Left lung (tissue), 8 donors: ENCODE data around the gene CTSH. TPM values are rescaled to one million over a fixed set of nuclear protein-coding genes. Genes with fewer than 3 reads are reported as not detected.

Source experiments
- polyA plus RNA-seq, 6 donors: library from polyadenylated mRNA; unstranded; fragments of 120-200 nt; gene quantifications; one replicate each; pipeline ENCODE4 v1.2.1, GENCODE V29; 2013; ENCODE audit not compliant: insufficient read length in 6 of 6
- total RNA-seq, 2 donors: library from RNA; stranded (reverse); fragmentation: NEBNext Ultra II Directional; extraction: Animal tissue kit (Norgen Biotek cat#: 25700); gene quantifications; one replicate each; pipeline ENCODE4 v1.2.1, GENCODE V29; 2021
- donor health status: DM: no; HTN: yes; CAD: no.
- donor health status: DM: no; HTN: no; CAD: no.

CTSH gene
- total and polyA plus RNA-seq, 8 donors = 97.5 to 1,298 (median 234) TPM

Other genes starting within 250 kb of the CTSH start
- gene ADAMTS7, start 133.6 kb downstream of the CTSH start, total RNA-seq = 1 to 10 TPM; 8.7 to 9.1 TPM
- 10 to 100 TPM; 30.9 to 56.0 (median 38.0) TPM for gene ADAMTS7, start 133.6 kb downstream of the CTSH start, polyA plus RNA-seq
- gene MORF4L1, start 72.2 kb downstream of the CTSH start, total RNA-seq = 100 to 1,000 TPM; 262 to 269 TPM
- gene MORF4L1, start 72.2 kb downstream of the CTSH start, polyA plus RNA-seq = 100 to 1,000 TPM; 614 to 774 (median 743) TPM
- 10 to 100 TPM; 24.0 to 63.2 TPM for gene RASGRF1, start 145.7 kb upstream of the CTSH start, total RNA-seq
- gene RASGRF1, start 145.7 kb upstream of the CTSH start, polyA plus RNA-seq = 10 to 100 TPM in 5 of 6 donors, 1 to 10 TPM in 1; 5.9 to 45.0 (median 26.0) TPM